HUDEP-2 (cell line): ENCODE data around the gene PLBD2.

Source experiments
- DNase-seq, 76 experiments: peaks; one replicate each; lab custom pipeline; 2025; ENCODE audit not compliant: unreplicated experiment in 76 of 76; lab: John Stamatoyannopoulos, UW

PLBD2 gene

DNA sequence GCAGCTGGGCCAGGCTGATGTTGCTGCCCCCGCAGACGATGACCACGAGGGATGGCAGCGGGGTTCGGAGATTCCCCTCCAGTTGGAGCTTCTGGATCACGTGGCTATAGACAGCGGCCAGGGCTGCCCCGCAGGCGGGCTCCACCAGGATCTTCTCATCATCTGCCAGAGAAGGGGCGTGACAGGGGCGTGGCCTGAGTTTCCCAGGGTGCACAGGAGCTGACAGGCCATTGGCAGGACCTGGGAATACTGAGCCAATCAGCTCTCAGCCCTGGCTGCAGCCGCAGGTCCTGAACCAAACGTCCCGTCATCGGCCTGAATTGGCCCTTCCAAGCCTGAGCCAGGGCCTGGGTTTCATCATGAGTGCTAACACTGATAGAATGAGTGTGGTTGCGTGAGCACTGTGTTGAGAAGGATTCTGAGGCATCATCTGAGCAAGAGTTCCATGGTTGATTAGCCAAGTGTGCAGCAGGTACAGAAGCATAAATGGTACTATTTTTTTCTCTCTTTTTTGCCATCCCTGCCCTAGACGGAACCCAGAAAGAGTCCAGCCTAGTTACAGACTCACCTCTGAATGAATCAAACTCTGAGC, 34.7 kb downstream of the PLBD2 start:
- peak in 13 of 76 experiments; percentile 3 to 21 (median 9) for DNase-seq

GRCh38 chr12:113393749-113394148, 35.4 kb downstream of the PLBD2 start:
- no peak for DNase-seq

DNA sequence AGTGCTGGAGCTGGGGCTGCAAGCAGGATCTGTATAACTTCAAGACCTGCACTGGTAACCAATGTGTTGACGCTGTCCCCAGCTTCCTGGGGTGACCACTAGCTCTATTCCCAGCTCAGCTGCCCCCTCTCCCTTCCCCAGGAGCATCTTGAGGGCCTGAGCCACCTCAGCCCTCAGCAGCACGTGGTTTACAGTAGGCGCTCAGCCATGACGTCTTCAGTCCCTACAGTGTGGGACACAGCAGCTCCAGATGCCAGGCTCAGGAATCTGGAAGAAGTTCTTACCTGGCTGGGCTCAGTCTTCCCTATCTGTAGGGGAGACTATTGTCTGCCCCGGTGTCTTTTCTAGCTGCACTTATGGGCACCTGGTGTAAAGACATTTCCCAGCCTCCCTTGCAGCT, 36.7 kb downstream of the PLBD2 start:
- DNase-seq, result no peak

DNA sequence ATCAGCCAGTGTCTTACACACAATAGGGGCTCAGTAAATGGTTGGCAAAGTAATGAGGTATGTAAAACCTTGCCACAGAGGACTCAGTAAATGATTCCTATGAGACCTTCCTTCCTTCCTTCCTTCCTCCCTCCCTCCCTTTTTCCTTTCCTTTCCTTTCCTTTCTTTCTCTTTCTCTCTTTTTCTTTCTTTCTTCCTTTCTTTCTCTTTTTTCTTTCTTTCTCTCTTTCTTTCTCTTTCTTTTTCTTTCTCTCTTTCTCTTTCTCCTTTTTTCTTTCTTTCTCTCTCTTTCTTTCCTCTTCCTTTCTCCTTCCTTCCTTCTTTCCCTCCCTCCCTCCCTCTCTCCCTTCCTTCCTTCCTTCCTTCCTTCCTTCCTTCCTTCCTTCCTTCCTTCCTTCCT, 37.8 kb downstream of the PLBD2 start:
- no peak for DNase-seq

DNA sequence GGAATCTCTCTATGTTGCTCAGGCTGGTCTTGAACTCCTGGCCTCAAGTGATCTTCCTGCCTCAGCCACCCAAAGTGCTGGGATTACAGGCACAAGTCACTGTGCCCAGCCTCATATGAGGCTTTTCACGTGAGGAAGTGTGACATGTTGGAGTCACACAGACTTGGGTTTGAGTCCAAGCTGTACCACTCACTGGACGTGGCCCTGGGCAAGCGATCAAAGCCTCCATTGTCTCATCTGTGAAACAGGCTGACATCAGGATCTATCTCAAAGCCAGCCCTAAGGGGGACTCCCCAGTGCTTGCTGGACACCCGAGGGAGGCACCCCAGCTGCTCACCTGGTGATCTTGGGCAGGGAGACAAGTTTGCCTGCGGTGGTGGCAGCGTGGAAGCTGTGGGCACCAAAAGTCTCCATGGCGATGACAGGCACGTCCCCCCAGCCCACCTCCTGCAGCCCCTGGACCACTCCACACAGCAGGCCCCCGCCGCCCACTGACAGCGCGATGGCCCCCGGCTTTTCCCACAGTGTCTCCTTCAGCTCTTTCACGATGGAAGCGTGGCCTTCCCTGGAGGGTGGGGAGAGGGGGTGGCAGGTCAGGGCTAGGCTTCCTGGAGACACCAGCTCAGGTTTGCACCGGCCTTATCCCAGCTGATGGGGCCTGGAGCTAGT, 38.6 kb downstream of the PLBD2 start:
- no peak for DNase-seq

DNA sequence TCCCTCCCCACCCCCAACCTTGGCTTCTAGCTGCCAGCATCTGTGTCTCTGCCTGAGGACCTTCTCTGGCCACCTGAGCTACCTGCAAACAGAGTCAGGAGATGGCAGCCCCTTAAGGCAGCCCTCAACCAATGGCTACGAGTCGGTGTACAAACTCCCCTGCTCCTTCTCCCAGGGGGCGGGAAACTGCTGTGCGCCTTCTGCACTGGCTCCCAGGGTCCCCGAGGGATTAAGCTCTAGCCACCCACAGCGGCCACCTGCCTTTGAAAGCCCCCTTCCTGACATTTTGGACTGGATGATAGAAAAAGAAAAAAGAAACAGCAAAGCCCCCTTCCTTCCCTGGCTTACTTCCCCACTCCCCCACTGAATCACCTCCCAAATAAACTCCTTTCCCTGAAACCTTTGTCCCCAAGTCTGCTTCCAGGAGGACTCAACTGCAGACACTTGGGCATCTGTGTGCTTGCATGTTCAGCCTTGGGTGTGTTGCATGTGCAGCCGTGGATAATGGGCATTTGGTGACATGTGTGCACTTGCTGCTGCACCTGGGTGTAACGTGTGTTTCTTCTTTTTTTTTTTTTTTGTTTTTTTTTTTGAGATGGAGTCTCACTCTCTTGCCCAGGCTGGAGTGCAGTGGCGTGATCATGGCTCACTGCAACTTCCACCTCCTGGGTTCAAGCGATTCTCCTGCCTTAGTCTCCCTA, 39.3 kb downstream of the PLBD2 start:
- DNase-seq, result no peak

- DNase-seq, result no peak
Measured at GRCh38 chr12:113398346-113399290, 40.2 kb downstream of the PLBD2 start.

GRCh38 chr12:113399490-113399889, 41.1 kb downstream of the PLBD2 start:
- DNase-seq, result no peak

GRCh38 chr12:113400362-113400761, 42.0 kb downstream of the PLBD2 start:
- DNase-seq, result no peak

DNA sequence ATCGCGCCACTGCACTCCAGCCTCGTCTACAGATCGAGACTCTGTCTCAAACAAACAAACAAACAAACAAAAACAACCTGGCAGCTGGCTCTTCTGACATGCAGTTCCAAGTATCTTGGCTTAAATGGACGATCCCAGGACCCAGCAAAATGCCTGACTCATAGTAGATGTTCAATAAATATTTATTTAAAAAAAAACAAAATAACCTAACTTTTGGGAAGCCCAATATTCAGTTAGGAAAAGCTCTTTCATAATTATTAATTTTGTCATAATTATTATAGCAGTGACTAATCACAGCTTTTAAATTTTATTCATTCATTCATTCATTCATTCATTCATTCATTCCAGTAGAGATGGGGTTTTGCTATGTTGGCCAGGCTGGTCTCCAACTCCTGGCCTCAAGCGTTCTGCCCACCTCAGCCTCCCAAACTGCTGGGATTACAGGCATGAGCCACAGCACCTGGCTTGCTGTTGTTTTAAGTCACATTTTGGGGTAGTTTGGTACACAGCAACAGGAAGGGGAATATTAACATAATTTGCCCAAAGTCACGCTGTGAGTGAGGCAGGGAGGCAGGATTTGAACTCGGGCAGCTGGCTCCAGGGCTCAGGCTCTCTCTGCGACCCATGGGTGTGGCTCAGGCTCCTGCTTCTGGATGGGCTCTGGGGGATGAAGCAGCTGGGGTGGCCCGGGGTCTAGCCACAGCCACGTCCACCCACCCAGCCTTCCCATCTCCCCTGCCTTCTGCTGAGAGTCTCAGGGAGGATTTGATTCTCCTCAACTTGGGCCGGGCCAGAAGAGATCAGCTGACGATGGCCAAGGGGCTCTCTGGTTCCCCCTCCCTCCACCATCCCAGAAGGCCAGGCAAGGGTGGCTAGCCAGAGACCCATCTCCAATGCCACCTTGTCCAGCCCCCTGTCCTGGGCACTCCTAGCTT, 42.9 kb downstream of the PLBD2 start:
- no peak for DNase-seq

- no peak for DNase-seq
Measured at GRCh38 chr12:113402586-113403260, 44.3 kb downstream of the PLBD2 start.

DNA sequence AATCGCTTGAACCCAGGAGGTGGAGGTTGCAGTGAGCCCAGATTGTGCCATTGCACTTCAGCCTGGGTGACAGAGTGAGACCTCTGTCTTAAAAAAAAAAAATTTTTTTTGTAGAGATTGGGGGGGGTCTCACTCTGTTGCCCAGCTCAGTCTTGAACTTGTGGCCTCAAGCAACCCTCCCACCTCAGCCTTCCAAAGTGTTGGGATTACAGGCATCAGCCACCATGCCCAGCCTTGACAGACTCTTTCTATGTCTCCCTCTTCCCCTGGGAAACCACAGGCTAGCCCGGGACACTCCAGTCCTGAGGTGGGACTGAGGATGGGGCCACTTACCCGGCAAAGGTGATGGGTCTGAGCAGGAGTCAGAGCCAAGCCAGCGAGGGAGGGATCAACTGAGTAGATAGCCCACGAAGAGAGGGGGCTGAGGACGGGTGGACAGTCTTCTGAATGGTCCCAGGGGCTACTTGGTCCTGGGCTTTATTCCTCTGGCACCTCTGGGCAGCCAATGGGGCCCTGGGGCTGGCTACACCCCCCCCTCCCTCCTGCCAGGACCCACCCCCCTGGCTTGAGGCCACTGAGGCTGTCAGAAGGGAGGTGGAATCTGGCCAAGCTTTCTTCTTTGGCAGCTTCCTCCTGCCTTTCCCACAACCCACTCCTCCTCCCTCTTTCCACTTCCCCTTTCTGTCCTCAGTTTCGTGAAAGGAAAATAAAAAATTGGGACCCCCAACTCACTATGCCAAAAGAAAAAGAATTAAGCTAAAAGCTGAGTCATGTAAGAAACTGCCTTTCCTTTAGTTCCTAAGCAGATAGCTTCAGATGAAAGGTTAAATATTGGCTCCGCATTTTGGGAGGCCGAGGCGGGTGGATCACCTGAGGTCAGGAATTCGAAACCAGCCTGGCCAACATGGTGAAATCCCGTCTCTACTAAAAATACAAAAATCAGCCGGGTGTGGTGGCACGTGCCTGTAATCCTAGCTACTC, 45.3 kb downstream of the PLBD2 start, which contains the start of gene SDS:
TSS of gene SDS (minus strand) at position 453 of the 981 bp plus-strand sequence. CDS start 4,179 bp downstream, outside the sequence.
- DNase-seq, result peak in 50 of 76 experiments; percentile 1 to 71 (median 34)

DNA sequence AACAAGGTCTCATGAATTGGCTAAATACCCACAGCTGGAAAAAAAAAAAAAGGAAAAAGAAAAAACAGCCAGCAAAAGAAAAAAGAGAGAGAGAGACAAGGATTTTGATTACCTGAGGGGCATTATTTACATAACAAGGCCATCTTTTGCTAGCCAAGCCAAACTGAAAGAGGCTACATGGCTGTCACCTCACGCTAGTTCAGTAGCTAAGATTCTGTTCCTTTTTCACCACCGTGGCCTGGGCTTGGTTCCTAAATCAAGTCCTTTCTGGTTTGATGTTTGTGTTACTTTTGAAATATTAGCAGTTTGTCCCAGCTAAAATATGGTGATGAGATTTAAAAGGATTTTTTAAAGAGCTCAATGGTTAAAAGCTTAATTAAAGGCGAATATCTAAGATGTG, 47.3 kb downstream of the PLBD2 start:
- DNase-seq, result no peak

DNA sequence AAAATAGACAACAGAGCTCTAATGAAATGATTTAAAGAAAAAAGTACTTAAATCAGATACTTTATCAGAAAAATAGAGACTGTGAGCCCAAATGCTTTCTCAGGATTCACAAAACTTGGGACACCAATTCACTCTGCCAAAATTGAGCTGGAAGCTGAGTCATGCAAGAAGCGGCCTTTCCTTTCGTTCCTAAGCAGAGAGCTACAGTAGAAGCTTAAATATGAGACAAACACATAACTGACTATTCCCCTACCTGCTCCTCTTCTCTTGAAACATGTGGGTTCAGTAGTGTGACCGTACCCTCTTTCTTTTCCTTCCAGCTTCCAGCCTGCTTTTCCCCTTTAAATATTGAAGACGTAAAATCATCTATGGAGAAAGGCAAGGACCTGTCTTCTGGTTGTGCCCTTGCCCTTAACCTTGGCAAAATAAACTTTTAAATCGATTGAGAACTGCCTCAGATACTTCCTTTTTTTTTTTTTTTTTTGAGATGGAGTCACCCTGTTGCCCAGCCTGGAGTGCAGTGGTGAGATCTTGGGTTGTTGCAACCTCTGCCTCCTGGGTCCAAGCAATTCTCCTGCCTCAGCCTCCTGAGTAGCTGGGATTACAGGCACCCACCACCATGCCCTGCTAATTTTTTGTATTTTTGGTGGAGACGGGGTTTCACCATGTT, 49.7 kb downstream of the PLBD2 start:
- no peak for DNase-seq

DNA sequence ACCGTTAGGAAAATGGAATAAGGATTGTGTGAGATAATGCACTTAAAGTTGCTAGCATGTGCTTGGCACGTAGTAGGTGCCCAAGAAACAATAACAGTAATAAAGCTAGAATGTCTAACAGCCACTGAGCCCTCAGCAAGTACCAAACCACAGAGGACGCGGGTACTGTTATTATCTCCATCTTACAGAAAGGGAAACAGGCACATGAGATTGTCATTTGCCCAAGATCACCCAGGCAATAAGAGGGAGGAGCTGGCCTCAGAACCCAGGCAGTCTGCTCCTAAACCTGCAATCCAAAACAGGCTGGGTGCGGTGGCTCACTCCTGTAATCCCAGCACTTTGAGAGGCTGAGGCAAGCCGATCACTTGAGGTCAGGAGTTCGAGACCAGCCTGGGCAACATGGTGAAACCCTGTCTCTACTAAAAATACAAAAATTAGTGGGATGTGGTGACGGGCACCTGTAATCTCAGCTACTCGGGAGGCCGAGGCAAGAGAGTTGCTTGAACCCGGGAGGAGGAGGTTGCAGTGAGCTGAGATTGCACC, 50.4 kb downstream of the PLBD2 start:
- DNase-seq, result peak in 9 of 76 experiments; percentile 4 to 36 (median 17)

DNA sequence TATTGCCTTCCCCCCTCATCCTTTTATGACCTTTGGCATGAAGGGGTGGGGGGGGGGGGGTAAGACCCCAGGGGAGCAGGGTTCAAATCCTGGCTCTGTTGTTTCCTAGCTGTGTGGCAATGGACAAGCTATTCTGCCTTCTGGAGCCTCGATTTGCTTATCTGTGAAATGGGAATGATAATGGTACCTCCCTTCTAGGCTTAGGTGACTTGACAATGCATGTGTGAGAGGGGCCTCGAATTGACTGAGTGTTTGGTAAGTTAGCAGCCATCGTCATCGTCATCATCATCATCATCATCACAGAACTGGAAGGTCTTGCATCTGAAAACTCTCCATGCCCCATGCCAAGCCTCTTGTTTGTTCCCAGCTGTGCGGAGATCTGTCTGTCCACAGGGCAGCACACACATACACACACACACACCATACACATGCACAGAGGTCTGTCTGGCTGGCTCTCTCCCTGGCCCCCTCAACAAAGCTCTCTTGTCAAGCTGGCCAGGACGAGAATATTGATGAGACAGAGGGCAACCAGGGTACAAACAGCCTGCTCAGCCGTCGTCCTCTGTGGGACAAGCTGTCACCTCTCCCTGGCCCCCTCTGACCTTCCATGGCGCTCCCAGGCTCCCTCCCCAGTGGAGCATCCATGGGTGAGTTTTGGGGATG, 51.2 kb downstream of the PLBD2 start:
- no peak for DNase-seq

DNA sequence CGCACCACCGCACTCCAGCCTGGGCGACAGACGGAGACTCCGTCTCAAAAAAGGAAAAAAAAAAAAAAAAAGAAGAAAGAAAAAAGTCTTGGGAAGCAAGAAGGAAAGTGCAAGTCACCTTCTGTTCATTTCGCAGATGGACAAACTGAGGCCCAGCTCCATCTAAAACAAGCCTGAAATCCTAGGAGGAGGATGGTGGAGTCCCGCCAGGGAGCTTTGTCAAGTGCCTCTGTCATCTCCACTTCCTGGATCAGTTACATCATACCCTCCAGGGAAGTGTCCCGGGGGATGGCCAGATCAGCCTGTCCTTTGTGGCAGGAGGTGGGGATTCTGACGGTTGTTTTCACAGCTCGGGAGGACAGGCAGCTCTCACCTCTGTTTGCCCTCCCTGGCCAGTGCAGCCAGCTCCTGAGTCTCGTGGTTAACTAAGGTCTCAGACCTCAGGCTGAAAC, 55.1 kb downstream of the PLBD2 start:
- no peak for DNase-seq
